OCI-LY7 (cell line): ENCODE measurements around the gene ACSL4.

ENCODE experiments used
- EZH2phosphoT487 ChIP-seq: fragments of 200-600 bp; sonication (generic); IDR thresholded peaks from 2 replicates; pipeline ENCODE4 v1.6.1; 2018; ENCODE audit warnings: low read depth, borderline replicate concordance, mild to moderate bottlenecking, mixed run types, antibody characterized with exemption, low read length, moderate library complexity, mixed read lengths
- TF ChIP-seq, protein P1 (sequence below): fragments of 200-600 bp; sonication (generic); conservative IDR thresholded peaks from 2 replicates; pipeline ENCODE4 v1.5.1; 2014; ENCODE audit warnings: mild to moderate bottlenecking, antibody characterized with exemption, low read length, moderate library complexity, mixed read lengths

GRCh38 chrX:109728173-109728535, 4.9 kb downstream of the ACSL4 start:
- TF ChIP-seq, protein P1, sequence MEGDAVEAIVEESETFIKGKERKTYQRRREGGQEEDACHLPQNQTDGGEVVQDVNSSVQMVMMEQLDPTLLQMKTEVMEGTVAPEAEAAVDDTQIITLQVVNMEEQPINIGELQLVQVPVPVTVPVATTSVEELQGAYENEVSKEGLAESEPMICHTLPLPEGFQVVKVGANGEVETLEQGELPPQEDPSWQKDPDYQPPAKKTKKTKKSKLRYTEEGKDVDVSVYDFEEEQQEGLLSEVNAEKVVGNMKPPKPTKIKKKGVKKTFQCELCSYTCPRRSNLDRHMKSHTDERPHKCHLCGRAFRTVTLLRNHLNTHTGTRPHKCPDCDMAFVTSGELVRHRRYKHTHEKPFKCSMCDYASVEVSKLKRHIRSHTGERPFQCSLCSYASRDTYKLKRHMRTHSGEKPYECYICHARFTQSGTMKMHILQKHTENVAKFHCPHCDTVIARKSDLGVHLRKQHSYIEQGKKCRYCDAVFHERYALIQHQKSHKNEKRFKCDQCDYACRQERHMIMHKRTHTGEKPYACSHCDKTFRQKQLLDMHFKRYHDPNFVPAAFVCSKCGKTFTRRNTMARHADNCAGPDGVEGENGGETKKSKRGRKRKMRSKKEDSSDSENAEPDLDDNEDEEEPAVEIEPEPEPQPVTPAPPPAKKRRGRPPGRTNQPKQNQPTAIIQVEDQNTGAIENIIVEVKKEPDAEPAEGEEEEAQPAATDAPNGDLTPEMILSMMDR: no peak
- no peak for TF ChIP-seq EZH2phosphoT487
